ENCODE data around the gene KCTD18.

The KCTD18 gene

DNA sequence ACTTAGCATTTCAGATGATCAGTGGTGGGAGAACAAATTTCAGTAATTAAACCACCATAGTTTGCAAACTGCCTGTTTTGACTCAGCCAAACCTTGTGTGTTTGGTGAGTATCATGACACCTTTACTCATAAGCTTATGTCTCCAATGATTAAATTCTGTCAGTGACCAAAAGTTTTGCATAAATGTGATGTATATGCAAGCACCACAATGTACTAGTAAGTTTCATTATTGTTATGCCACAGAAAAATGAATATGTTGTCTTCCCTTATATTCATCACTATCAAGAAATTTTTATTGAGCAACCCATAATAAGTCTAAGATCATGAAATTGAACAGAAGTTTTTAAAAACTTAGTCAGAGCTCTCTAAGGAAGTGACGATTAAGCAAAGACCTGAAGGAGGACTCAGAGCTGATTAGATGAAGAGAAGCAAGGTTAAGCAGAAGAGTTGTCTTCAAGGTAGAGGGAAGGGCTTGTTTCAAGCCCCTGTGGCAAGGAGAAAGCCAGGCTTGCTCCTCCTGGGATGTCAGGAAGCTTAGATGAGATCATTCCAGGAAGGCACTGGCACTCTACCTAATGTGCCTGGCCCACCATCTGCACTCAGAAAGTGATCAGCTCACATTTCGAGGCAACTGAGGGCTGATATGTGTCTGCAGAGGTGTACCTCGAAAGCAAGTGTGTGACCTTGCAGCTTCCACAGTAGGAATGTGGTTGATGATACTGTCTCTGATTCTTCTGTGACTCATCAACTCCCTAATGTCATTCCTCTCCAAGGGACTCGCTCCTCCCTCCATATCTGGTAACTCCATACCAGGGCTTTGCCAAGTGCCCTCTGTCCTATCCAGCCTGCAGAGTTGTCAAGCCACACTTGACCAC is 54.7 kb downstream of the KCTD18 start:
- TF ChIP-seq, protein P1, sequence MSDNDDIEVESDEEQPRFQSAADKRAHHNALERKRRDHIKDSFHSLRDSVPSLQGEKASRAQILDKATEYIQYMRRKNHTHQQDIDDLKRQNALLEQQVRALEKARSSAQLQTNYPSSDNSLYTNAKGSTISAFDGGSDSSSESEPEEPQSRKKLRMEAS (IDR thresholded peaks at IDR 0.05), result no peak
- TF ChIP-seq NFIC (IDR thresholded peaks at IDR 0.05) (no peak), EGR1 (IDR thresholded peaks at IDR 0.05) (no peak), TAF1 (IDR thresholded peaks at IDR 0.05; ENCODE audit: low read depth) (no peak), EP300 (IDR thresholded peaks at IDR 0.05; ENCODE audit: borderline replicate concordance) (no peak), ZBTB7A (IDR thresholded peaks at IDR 0.05; ENCODE audit: low read depth) (no peak), CREB1 (IDR thresholded peaks at IDR 0.05; ENCODE audit: low read depth) (no peak), CEBPB (IDR thresholded peaks at IDR 0.05) (no peak), YY1 (IDR thresholded peaks at IDR 0.05; ENCODE audit: low read depth) (no peak), TEAD4 (IDR thresholded peaks at IDR 0.05) (no peak), TCF12 (IDR thresholded peaks at IDR 0.05; ENCODE audit: low read depth) (no peak), RAD21 (IDR thresholded peaks at IDR 0.05; ENCODE audit: low read depth) (no peak), FOXM1 (IDR thresholded peaks at IDR 0.05; ENCODE audit: borderline replicate concordance, low read depth) (no peak)
- TF ChIP-seq, protein P2, sequence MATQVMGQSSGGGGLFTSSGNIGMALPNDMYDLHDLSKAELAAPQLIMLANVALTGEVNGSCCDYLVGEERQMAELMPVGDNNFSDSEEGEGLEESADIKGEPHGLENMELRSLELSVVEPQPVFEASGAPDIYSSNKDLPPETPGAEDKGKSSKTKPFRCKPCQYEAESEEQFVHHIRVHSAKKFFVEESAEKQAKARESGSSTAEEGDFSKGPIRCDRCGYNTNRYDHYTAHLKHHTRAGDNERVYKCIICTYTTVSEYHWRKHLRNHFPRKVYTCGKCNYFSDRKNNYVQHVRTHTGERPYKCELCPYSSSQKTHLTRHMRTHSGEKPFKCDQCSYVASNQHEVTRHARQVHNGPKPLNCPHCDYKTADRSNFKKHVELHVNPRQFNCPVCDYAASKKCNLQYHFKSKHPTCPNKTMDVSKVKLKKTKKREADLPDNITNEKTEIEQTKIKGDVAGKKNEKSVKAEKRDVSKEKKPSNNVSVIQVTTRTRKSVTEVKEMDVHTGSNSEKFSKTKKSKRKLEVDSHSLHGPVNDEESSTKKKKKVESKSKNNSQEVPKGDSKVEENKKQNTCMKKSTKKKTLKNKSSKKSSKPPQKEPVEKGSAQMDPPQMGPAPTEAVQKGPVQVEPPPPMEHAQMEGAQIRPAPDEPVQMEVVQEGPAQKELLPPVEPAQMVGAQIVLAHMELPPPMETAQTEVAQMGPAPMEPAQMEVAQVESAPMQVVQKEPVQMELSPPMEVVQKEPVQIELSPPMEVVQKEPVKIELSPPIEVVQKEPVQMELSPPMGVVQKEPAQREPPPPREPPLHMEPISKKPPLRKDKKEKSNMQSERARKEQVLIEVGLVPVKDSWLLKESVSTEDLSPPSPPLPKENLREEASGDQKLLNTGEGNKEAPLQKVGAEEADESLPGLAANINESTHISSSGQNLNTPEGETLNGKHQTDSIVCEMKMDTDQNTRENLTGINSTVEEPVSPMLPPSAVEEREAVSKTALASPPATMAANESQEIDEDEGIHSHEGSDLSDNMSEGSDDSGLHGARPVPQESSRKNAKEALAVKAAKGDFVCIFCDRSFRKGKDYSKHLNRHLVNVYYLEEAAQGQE (IDR thresholded peaks at IDR 0.05; ENCODE audit: low read depth), result no peak
- TF ChIP-seq, protein P3, sequence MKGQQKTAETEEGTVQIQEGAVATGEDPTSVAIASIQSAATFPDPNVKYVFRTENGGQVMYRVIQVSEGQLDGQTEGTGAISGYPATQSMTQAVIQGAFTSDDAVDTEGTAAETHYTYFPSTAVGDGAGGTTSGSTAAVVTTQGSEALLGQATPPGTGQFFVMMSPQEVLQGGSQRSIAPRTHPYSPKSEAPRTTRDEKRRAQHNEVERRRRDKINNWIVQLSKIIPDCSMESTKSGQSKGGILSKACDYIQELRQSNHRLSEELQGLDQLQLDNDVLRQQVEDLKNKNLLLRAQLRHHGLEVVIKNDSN (IDR thresholded peaks at IDR 0.05), result no peak

- TF ChIP-seq TCF12 (IDR thresholded peaks at IDR 0.05; ENCODE audit: low read depth), result no peak
- TF ChIP-seq NFIC (IDR thresholded peaks at IDR 0.05), result no peak
- TF ChIP-seq, protein P3 (IDR thresholded peaks at IDR 0.05), result no peak
- no peak for TF ChIP-seq FOXM1 (IDR thresholded peaks at IDR 0.05; ENCODE audit: borderline replicate concordance, low read depth)
- TF ChIP-seq EGR1 (IDR thresholded peaks at IDR 0.05), result no peak
- no peak for TF ChIP-seq RAD21 (IDR thresholded peaks at IDR 0.05; ENCODE audit: low read depth)
- TF ChIP-seq, protein P2 (IDR thresholded peaks at IDR 0.05; ENCODE audit: low read depth), result no peak
- no peak for TF ChIP-seq CEBPB (IDR thresholded peaks at IDR 0.05)
- no peak for TF ChIP-seq YY1 (IDR thresholded peaks at IDR 0.05; ENCODE audit: low read depth)
- TF ChIP-seq, protein P1 (IDR thresholded peaks at IDR 0.05), result no peak
- TF ChIP-seq EP300 (IDR thresholded peaks at IDR 0.05; ENCODE audit: borderline replicate concordance), result no peak
- no peak for TF ChIP-seq TAF1 (IDR thresholded peaks at IDR 0.05; ENCODE audit: low read depth)
- no peak for TF ChIP-seq CREB1 (IDR thresholded peaks at IDR 0.05; ENCODE audit: low read depth)
- TF ChIP-seq TEAD4 (IDR thresholded peaks at IDR 0.05), result no peak
These were observed 55.9 kb downstream of the KCTD18 start for GRCh38 chr2:200453853-200454534.

DNA sequence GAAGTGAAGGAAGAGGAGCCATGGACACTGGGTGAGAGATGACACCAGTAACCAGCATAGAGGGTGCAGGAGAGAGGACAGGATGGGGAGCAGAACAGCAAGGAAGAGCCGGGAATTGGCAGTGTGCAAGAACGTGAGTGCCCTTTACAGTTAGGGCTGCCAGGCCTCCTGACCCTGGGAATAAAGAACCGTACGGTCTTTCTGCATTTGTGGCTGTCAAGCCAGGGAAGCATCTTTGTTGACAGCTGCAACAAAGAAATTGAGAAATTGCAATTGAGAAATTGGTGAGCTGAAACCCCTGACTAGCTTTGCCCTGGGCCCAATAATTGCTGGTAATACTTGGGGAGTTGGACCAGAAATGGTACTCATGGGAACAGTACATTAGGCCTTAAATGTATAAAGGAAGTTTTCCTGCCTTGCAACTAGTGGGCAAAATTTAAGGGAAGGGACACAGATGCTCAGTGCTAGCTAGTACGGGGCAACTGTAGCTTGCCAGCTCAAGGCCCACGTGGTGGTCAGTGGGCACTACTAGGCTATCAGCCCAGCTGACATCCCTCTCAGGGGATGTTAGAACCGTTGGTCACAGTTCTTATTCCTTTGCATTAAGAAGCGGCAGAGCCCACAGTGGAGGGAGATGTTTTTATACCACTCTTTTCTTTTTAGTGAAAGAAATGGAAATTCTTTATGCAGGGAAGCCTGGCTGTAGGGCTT is 56.6 kb downstream of the KCTD18 start:
- TF ChIP-seq FOXM1 (IDR thresholded peaks at IDR 0.05; ENCODE audit: borderline replicate concordance, low read depth), result no peak
- TF ChIP-seq TCF12 (IDR thresholded peaks at IDR 0.05; ENCODE audit: low read depth), result no peak
- no peak for TF ChIP-seq TAF1 (IDR thresholded peaks at IDR 0.05; ENCODE audit: low read depth)
- TF ChIP-seq, protein P1 (IDR thresholded peaks at IDR 0.05), result no peak
- TF ChIP-seq, protein P3 (IDR thresholded peaks at IDR 0.05), result no peak
- no peak for TF ChIP-seq EP300 (IDR thresholded peaks at IDR 0.05; ENCODE audit: borderline replicate concordance)
- TF ChIP-seq ZBTB7A (IDR thresholded peaks at IDR 0.05; ENCODE audit: low read depth), result no peak
- no peak for TF ChIP-seq YY1 (IDR thresholded peaks at IDR 0.05; ENCODE audit: low read depth)
- no peak for TF ChIP-seq CREB1 (IDR thresholded peaks at IDR 0.05; ENCODE audit: low read depth)
- no peak for TF ChIP-seq RAD21 (IDR thresholded peaks at IDR 0.05; ENCODE audit: low read depth)
- TF ChIP-seq CEBPB (IDR thresholded peaks at IDR 0.05), result no peak
- TF ChIP-seq, protein P2 (IDR thresholded peaks at IDR 0.05; ENCODE audit: low read depth), result no peak
- TF ChIP-seq NFIC (IDR thresholded peaks at IDR 0.05), result no peak

Measured in Ishikawa (cell line).